Measurements from ENCODE around the gene NR1H4.

NR1H4 gene

DNA sequence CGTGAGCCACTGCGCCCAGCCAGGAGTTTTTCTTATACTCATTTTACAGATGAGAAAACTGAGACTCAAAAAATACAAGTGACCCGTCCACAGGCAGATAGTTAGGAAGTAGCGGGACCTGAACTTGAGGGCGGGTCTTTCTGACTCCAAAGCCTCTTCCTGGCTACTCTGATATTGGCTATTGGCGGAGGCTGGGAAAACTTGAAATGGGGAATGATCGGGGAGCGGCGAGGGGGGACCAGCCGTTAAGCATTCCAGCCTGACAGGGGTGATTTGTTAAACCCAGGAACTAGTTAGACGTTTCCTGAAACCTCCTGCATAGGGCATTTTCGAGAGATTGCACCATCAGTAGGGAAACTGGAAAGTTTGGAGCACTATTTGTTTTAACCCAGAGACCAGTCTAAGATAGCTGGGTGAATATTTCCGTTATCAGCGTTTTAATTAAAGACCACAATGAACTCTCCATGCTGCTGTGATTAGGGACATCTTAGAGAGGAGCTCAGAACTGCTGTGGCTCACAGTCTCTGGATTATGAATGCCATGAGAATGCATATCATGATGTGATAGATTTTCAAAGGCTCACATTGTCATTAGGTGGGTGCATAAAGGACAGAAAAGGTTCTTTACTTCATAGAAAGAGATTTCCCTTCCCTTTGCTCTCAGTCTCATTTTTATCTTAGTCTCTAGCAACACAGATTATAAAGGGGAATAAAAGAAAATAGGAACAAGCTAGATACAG lies 2.5 kb downstream of the NR1H4 start:
- Histone ChIP-seq H3K9ac (ENCODE audit: low read length) (no peak overlapping the region), H3K27me3 (ENCODE audit: control insufficient read depth, insufficient read depth, low read length) (no peaks in the 10 kb centered on the region), H3K4me3 (ENCODE audit: low read length) (no peak overlapping the region), H3K27ac (ENCODE audit: low read depth, low read length) (no peak overlapping the region), H3K4me1 (ENCODE audit: control insufficient read depth, insufficient read depth, low read length) (peaks cover 7% of the 10 kb centered on the region), H3K36me3 (ENCODE audit: control insufficient read depth, insufficient read depth, low read length) (no peaks in the 10 kb centered on the region)

DNA sequence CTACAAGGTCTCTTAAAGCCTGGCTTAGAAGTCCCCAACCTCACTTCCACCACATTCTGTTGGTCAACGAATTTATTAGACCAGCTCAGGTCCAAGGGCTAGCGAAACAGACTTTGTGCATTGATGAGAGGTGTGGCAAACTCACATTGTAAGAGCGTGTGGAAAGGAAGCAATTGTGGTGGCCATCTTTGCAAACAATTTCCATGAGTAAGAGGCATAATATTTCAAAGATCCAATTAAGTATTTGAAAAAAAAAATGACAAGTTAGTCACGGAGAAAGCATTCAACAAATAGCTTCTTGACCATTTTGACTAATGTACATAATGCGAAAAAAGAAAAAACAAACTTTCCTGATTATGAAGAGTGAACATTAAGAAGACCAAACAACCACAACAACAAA lies 7.4 kb downstream of the NR1H4 start:
- Histone ChIP-seq H3K4me3 (ENCODE audit: low read length) (no peak overlapping the region), H3K9ac (ENCODE audit: low read length) (no peak overlapping the region), H3K27me3 (ENCODE audit: control insufficient read depth, insufficient read depth, low read length) (no peaks in the 10 kb centered on the region), H3K27ac (ENCODE audit: low read depth, low read length) (no peak overlapping the region), H3K36me3 (ENCODE audit: control insufficient read depth, insufficient read depth, low read length) (no peaks in the 10 kb centered on the region), H3K4me1 (ENCODE audit: control insufficient read depth, insufficient read depth, low read length) (no peaks in the 10 kb centered on the region)

- Histone ChIP-seq H3K27me3 (ENCODE audit: control insufficient read depth, insufficient read depth, low read length) (no peaks in the 10 kb centered on the region), H3K9ac (ENCODE audit: low read length) (no peak overlapping the region), H3K4me3 (ENCODE audit: low read length) (no peak overlapping the region), H3K27ac (ENCODE audit: low read depth, low read length) (no peak overlapping the region), H3K4me1 (ENCODE audit: control insufficient read depth, insufficient read depth, low read length) (no peaks in the 10 kb centered on the region), H3K36me3 (ENCODE audit: control insufficient read depth, insufficient read depth, low read length) (no peaks in the 10 kb centered on the region)
These were observed 10.7 kb downstream of the NR1H4 start for GRCh38 chr12:100484183-100484886.

- Histone ChIP-seq H3K4me3 (ENCODE audit: low read length) (no peak overlapping the region), H3K27me3 (ENCODE audit: control insufficient read depth, insufficient read depth, low read length) (no peaks in the 10 kb centered on the region), H3K4me1 (ENCODE audit: control insufficient read depth, insufficient read depth, low read length) (peaks cover 6% of the 10 kb centered on the region), H3K9ac (ENCODE audit: low read length) (no peak overlapping the region), H3K36me3 (ENCODE audit: control insufficient read depth, insufficient read depth, low read length) (no peaks in the 10 kb centered on the region), H3K27ac (ENCODE audit: low read depth, low read length) (no peak overlapping the region)
These were observed 11.3 kb downstream of the NR1H4 start for GRCh38 chr12:100484891-100485471.

GRCh38 chr12:100485983-100486382 lies 12.3 kb downstream of the NR1H4 start:
- Histone ChIP-seq H3K4me3 (ENCODE audit: low read length) (no peak overlapping the region), H3K27me3 (ENCODE audit: control insufficient read depth, insufficient read depth, low read length) (no peaks in the 10 kb centered on the region), H3K36me3 (ENCODE audit: control insufficient read depth, insufficient read depth, low read length) (no peaks in the 10 kb centered on the region), H3K27ac (ENCODE audit: low read depth, low read length) (no peak overlapping the region), H3K4me1 (ENCODE audit: control insufficient read depth, insufficient read depth, low read length) (peaks cover 6% of the 10 kb centered on the region), H3K9ac (ENCODE audit: low read length) (no peak overlapping the region)

DNA sequence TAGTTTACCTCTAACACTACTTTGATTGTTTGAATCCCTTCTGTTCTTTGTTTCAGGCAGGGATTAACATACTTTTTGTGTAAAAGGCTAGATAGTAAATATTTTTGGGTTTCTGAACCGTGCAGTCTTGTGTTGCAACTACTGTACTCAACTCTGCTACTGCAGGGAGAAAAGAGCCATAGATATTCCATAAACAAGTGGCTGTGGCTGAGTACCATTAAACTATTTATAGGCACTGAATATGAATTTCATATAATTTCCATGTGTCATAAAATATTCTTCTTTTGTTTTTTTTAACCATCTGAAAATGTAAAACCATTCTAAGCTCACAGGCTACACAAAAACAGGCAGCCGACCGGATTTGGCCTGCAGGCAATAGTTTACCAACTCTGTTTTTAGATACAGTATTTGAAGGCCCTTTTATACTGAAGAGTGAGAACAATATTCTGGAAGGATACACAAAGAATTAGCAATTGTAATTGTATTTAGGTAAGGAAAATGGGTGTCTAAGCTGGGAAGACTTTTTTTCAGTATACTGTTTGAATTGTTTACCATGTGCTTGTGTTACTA lies 15.7 kb downstream of the NR1H4 start:
- Histone ChIP-seq H3K4me1 (ENCODE audit: control insufficient read depth, insufficient read depth, low read length) (peaks cover 6% of the 10 kb centered on the region), H3K27ac (ENCODE audit: low read depth, low read length) (no peak overlapping the region), H3K36me3 (ENCODE audit: control insufficient read depth, insufficient read depth, low read length) (no peaks in the 10 kb centered on the region), H3K9ac (ENCODE audit: low read length) (no peak overlapping the region), H3K4me3 (ENCODE audit: low read length) (no peak overlapping the region), H3K27me3 (ENCODE audit: control insufficient read depth, insufficient read depth, low read length) (no peaks in the 10 kb centered on the region)

DNA sequence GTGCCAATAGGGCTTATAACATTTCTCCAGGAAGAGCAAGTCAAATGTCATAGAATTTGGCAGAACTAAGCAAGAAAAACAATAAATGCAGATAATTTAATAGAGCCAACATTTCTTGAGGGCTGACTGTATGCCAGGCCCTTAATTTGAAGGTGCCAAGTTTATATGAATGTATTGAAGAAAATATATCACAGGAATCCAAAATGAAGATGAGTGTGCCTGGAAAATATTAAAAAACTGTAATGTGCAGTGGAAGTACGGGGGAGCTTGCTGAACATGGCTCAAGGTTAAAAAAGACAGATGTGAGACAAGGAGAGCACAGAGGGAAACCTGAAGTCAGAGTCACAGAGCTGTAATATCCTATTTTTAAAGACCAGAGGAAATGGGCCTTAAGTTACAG lies 16.4 kb downstream of the NR1H4 start:
- H3K4me3 ChIP-seq (ENCODE audit: low read length), result no peak overlapping the region
- peak overlapping the region; percentile 30 for H3K27ac ChIP-seq (ENCODE audit: low read depth, low read length)
- no peaks in the 10 kb centered on the region for H3K36me3 ChIP-seq (ENCODE audit: control insufficient read depth, insufficient read depth, low read length)
- no peak overlapping the region for H3K9ac ChIP-seq (ENCODE audit: low read length)
- no peaks in the 10 kb centered on the region for H3K27me3 ChIP-seq (ENCODE audit: control insufficient read depth, insufficient read depth, low read length)
- peaks cover 6% of the 10 kb centered on the region for H3K4me1 ChIP-seq (ENCODE audit: control insufficient read depth, insufficient read depth, low read length)

GRCh38 chr12:100491104-100491503 lies 17.4 kb downstream of the NR1H4 start:
- H3K9ac ChIP-seq (ENCODE audit: low read length), result no peak overlapping the region
- no peaks in the 10 kb centered on the region for H3K27me3 ChIP-seq (ENCODE audit: control insufficient read depth, insufficient read depth, low read length)
- no peak overlapping the region for H3K27ac ChIP-seq (ENCODE audit: low read depth, low read length)
- H3K4me3 ChIP-seq (ENCODE audit: low read length), result no peak overlapping the region
- H3K4me1 ChIP-seq (ENCODE audit: control insufficient read depth, insufficient read depth, low read length), result peaks cover 6% of the 10 kb centered on the region
- no peaks in the 10 kb centered on the region for H3K36me3 ChIP-seq (ENCODE audit: control insufficient read depth, insufficient read depth, low read length)

DNA sequence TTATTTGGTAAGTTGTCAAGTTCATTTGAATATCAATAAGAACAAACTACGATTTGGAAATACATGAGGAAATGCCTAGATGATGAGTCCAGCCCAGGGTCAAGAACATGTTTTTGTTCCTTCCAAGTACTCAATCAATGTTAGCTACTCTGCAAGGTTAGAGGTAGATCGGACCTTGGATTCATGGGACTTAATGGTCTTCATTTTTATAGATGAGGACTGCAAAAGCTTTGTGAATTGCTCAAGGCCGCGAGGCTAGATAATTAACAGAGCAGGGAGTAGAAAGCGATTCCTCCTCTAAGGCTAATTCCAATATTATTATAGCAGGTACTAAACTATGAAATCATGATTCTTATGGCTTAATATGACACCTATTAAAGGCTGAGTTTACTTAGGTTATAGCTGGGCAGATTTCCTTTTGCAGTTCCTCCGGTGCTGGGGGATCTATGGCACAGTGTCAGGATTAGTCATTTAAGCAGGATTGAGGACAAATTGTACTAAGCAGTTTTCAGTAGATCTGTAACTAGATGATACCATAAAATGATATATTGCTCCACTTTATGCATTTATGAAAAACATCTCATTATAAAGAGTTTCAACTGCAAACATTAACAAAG lies 19.8 kb downstream of the NR1H4 start:
- Histone ChIP-seq H3K4me1 (ENCODE audit: control insufficient read depth, insufficient read depth, low read length) (peaks cover 6% of the 10 kb centered on the region), H3K36me3 (ENCODE audit: control insufficient read depth, insufficient read depth, low read length) (no peaks in the 10 kb centered on the region), H3K27ac (ENCODE audit: low read depth, low read length) (no peak overlapping the region)

GRCh38 chr12:100494026-100494425 lies 20.4 kb downstream of the NR1H4 start:
- H3K27me3 ChIP-seq (ENCODE audit: control insufficient read depth, insufficient read depth, low read length), result no peaks in the 10 kb centered on the region
- H3K9ac ChIP-seq (ENCODE audit: low read length), result no peak overlapping the region
- H3K4me3 ChIP-seq (ENCODE audit: low read length), result no peak overlapping the region
- H3K27ac ChIP-seq (ENCODE audit: low read depth, low read length), result no peak overlapping the region
- peaks cover 6% of the 10 kb centered on the region for H3K4me1 ChIP-seq (ENCODE audit: control insufficient read depth, insufficient read depth, low read length)
- H3K36me3 ChIP-seq (ENCODE audit: control insufficient read depth, insufficient read depth, low read length), result no peaks in the 10 kb centered on the region

More for the DNA sequence above, 19.8 kb downstream of the NR1H4 start:
- H3K9ac ChIP-seq (ENCODE audit: low read length), result no peak overlapping the region
- H3K27me3 ChIP-seq (ENCODE audit: control insufficient read depth, insufficient read depth, low read length), result no peaks in the 10 kb centered on the region
- H3K4me3 ChIP-seq (ENCODE audit: low read length), result no peak overlapping the region

- Histone ChIP-seq H3K9ac (ENCODE audit: low read length) (no peak overlapping the region), H3K27me3 (ENCODE audit: control insufficient read depth, insufficient read depth, low read length) (no peaks in the 10 kb centered on the region), H3K27ac (ENCODE audit: low read depth, low read length) (no peak overlapping the region), H3K36me3 (ENCODE audit: control insufficient read depth, insufficient read depth, low read length) (no peaks in the 10 kb centered on the region), H3K4me1 (ENCODE audit: control insufficient read depth, insufficient read depth, low read length) (peaks cover 4% of the 10 kb centered on the region), H3K4me3 (ENCODE audit: low read length) (no peak overlapping the region)
These were observed 20.9 kb downstream of the NR1H4 start for GRCh38 chr12:100494538-100494937.

DNA sequence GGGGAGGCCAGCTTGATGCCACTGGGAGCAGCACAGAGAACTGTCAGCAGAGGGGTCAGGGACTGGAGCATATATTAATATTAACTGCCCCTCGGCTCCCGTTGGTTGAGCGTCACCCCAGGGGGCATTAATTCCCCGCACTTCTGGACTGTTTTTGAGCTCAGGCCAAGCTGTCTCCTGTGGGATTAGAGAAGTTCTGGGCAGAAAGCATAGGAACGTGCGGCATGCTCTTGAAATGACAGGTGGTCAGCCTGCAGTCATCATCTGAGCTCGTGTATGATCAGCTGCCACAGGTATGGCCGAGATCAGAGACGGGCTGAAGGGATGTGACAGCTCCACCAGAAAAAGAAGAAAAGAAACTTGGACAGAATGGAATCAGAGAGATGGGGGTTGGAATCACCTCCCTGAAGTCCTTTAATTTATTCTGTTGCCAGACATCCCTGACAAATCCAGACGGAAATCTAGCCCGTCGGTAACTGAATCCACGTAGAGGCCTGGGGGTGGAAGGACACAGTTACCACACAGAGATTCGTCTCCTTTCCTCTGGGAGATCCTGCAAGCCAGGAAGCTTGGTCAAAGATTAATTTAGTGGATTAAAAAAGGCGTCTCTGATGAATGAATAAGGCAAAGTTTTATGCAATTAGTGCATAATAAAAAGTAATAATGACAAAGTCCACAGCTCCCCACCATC lies 23.6 kb downstream of the NR1H4 start:
- Histone ChIP-seq H3K4me3 (ENCODE audit: low read length) (no peak overlapping the region), H3K27ac (ENCODE audit: low read depth, low read length) (no peak overlapping the region), H3K36me3 (ENCODE audit: control insufficient read depth, insufficient read depth, low read length) (no peaks in the 10 kb centered on the region), H3K27me3 (ENCODE audit: control insufficient read depth, insufficient read depth, low read length) (no peaks in the 10 kb centered on the region), H3K9ac (ENCODE audit: low read length) (no peak overlapping the region), H3K4me1 (ENCODE audit: control insufficient read depth, insufficient read depth, low read length) (no peaks in the 10 kb centered on the region)
